SIG-M5 (cell line): ENCODE results near the gene LAMB1.
"Not testable (repeated sequence)": the region's sequence is repeated elsewhere in the genome, so short reads cannot be mapped to it uniquely, and the experiment has no call there.

Experiments used
- DNase-seq: peaks from one replicate; lab custom pipeline; 2025; lab: John Stamatoyannopoulos, UW

Gene LAMB1

GRCh38 chr7:107946451-107946850, 56.5 kb downstream of the LAMB1 start:
- DNase-seq = no peak

GRCh38 chr7:107945332-107945731, 57.6 kb downstream of the LAMB1 start:
- DNase-seq = no peak

DNA sequence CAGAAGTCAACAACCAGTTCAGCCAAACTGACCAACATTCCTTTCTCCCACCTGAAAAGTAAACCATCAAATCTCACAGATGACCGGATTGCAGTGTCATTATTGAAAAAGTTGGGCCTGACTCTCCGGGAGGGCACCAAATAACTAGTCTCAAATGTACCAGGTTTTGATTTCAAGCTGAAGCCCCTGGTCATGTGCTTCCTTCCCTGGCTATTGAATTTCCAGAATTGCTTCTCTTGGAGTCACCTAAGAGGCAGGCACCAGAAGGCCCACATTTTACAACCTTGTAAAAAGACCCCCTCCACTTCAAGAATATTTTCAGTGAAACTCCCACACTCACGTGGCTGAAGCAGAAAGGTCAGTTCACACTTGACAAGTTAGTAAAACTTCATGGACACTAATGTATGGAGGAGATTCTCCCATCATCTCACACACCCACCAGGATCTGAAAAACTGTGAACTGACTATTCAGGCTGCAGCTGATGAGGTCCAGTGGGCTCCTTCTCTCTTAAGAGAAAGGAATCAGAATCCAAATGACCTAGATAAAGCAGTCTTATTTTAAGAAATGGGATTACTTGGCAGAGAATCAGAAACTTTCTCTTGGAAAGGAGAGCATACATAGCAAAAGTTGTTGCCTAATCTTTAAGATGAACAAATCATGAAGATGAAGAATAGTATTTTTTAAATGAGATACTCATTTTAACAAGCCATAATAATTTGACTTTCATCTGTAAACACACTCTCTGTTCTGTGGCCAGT, 58.4 kb downstream of the LAMB1 start:
- no peak for DNase-seq

DNA sequence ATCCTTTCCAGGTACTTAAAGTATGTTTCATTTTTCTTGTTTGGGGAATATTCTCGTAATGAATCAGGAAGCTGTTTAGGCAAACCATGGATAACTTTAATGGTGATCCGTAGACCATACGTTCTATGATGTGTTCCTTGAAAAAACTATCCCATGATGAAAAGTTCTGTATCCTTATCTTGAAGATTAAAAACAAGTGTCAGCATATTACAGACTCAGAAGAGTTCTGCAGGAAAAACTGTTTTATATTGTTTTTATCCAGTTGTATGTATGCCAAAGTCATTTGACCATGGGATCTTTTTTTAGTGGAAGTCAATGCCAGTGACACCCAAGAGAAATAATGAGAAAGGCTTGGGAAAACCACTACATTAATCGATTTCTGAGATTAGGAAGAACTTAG, 59.9 kb downstream of the LAMB1 start:
- no peak for DNase-seq

GRCh38 chr7:107940951-107941350, 62.0 kb downstream of the LAMB1 start:
- DNase-seq = no peak

DNA sequence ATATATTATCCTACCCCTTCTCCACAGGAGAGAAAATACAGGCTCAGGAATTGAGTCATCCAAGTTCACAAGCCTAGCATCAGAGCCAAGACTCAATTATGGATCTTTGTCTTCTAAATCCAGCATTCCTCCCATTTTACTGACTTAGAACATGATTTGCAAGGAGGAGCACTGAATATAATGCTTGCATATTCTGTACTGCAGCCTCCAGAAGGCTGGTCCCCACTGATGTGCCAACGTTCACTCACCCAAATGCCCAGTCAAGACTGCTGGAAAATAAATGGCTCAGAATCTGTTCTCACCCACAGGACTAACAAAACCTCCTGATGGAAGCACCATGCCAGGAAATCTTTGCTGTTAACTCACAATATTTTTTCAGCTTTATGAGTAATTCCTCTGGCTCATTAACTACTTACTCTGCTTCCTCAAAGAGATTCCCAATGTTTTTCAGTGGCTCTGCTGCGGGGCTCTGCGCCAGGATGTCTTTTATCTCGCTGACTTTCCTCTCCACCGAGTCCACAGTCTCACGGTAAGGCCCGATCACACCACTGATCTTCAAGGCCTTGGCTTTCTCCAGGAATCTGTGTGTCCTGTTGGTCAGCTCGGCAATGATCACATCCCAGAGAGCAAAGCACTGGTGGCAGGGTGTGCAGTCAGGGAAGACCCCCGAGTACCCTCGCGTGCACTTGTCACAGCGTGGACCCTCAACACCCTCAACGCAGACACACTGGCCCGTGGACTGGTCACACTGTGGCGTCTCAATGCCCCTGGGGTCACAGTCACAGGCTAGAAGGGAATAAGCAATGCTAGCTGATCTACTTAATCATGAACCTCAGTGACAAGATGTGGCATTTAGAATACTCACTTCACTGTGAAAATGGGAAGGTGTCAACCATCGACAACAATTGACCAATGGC, 63.1 kb downstream of the LAMB1 start:
- DNase-seq = no peak

DNA sequence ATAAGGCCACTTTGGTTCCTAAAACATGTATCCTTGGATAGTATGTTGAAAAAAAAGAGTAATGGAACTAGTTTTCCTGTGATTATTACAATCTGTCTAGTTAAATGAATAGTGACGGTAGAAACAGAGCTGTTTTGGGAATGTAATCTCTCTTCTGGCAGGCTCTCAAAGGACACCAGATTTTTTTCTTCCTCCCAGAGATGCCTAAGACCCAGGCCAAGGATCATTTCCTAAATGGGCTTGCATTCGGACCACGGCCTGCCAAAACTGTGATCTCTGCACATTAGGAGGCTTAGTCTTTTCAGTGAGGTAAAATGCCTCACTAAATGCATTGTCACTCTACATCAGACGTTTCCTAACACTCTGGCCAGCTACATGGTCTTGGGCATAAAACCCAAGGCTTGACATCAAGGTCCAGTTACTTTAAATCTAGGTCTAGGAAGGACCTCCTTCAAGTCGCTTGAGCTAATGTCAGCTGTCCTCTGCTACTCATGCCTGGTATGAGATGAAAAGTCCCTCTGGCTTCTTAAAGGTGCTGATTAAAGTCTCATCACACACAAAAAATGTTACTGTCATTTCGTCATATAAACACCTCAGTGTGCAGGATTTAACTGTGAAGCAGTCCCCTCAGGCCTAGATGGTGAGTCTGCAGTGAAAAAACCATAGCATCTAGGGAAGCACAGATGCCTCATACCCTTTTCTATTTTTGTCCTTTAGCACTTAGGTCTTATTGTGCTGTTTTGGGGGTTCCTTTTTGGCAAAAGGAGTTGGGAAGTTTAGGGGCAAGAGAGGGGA, 64.3 kb downstream of the LAMB1 start:
- DNase-seq = no peak

DNA sequence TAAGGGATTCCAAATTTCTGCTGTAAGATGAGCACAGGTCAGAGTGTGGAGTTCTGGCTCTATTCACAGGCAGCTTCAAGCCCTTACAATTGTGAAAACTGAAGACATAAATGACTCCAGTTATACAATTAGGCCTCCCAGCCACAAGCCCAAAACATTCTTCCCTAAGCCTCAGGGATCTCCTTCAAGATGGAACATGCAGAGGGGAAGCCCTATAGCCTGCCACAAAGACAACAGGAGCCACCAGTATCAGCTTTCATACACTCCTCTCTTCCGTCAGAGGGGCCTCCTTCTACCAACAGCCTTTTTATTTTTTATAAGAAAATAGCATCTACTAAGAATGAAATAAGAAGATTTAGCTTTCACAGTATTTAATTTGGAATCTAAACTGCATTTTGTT, 65.4 kb downstream of the LAMB1 start:
- no peak for DNase-seq

DNA sequence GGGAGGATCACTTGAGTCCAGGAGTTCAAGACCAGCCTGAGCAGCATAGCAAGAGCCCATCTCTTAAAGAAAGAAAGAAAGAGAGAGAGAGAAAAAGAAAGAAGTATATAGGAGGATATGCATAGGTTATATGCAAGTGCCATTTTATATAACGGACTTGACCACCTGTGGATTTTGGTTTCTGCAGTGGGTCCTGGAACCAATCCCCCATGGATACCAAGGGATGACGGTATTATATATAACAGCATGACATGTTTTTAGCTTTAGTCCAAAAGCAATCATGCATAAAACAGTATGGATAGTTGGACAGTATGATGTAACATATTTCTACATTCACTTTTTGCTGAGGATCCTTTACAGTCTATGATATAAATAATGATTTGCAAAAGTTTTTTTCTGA, 66.6 kb downstream of the LAMB1 start:
- DNase-seq = no peak

DNA sequence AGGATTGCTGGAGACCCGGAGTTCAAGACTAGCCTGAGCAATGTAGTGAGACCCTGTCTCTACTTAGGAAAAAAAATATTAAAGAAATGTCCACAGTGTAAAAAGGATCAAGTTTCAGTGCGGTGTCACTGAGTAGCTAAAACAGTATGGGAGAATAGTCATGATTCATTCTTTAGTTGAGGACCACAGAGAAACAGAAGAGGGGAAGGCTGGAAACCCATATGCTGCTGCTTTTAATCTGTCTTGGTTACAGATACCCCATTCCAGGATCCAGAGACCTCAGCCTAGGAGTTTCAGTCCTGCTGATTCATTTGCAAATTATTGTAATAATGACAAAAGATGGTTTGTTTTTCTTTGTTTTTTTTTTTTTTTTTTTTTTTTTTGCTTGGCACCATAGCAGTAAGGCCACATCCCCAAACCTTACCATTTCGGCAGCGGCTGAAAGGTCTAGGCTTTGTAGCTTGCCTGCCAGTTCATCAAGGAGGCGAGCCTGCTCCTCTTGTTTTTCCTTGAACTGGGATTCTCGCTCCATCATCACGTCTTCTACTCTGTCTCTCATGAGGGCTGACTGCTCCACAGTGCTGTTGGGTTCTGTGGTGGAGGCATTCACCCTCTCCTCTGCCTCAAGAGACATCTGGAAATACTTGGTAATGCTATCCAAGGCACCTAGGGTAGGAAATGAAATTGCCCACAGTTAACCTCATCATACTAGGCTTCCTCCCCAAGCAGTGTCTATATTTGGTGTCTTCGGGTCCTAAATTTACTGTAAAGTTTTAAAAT, 67.8 kb downstream of the LAMB1 start:
- DNase-seq = no peak

DNA sequence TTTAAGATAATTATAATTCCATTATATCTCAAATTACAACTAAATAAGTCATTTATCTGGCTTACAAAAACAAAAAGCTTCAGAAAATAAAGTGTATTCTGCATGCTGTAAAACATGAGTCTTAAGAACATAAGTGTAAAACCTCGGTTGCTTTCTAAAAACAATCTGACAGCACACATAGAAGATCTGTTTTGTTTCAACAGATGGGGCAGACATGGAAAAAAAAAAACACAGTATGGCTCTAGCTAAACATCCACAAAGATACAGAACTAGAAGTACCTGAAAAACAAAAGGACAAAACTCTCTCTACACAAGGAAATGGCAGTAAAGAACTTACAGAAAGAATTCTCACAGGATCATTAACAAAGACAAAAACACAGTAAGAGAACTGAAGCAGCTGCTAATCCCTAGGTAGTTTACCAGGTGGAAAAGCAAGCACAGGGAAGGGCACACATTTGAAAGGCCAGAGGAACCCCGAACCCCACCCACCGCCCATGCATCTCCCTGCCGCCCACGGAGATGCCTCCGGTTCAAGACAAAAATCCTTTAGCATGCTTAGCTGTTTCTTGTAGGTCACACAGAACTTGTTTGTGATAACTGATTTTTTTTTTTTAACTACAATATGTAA, 69.5 kb downstream of the LAMB1 start:
- no peak for DNase-seq

GRCh38 chr7:107932805-107933204, 70.2 kb downstream of the LAMB1 start:
- DNase-seq = no peak

DNA sequence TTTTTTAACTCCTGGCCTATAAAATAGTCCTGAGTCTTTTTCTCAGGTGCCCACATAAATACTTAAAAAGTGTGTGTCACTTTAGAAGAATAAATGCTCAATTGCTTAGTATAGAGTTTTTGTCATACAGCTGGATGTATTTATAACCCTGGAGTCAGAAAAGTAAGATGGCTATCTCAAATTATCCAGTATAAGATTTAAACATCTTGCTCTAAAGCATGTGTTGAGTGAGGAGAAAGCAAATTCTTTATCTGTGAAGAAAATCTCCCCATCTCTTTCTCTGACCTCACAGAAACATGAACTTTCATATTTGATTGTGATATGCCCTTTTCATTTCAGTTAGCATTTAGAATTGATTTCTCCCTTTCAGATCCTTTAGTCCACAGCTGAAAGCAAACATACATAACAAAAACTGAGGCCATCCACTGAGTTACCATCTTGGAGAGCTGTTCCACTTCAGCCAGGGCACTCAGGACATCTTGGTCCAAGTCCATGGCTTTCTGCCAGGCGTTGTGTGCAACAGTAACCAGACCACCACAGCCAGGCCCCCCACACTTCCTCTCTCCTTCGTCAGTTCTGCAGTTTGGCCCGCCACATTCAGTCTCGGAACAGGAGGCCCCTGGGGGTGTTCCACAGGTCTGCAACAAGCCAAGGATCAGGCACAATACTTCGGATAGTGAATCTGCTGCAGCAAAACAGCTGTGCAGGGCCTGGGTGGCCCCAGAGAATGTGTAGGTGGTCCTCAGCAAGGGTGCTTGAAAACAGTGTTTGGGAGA, 71.0 kb downstream of the LAMB1 start:
- no peak for DNase-seq

GRCh38 chr7:107926481-107926880, 76.5 kb downstream of the LAMB1 start:
- no peak for DNase-seq

GRCh38 chr7:107924841-107925504, 78.0 kb downstream of the LAMB1 start:
- DNase-seq = no peak

DNA sequence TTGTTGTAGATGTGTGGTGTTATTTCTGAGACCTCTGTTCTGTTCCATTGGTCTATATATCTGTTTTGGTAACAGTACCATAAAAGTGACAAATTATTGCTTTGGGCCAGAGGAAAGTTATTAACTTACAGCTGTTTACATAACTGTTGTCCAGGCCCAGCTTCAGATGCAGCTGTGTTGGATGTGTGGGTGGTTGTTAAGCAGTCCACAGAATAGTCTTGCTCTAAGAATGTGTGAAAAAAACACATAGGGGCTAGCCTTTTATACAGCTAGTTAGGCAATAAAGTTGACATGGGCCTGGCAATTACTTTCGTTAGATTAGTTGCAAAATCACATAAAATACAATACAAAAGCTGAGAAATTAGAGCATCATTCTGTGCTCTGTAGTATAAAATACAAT, 80.1 kb downstream of the LAMB1 start:
- DNase-seq = no peak

GRCh38 chr7:107921826-107922225, 81.1 kb downstream of the LAMB1 start:
- DNase-seq = not testable (repeated sequence)

DNA sequence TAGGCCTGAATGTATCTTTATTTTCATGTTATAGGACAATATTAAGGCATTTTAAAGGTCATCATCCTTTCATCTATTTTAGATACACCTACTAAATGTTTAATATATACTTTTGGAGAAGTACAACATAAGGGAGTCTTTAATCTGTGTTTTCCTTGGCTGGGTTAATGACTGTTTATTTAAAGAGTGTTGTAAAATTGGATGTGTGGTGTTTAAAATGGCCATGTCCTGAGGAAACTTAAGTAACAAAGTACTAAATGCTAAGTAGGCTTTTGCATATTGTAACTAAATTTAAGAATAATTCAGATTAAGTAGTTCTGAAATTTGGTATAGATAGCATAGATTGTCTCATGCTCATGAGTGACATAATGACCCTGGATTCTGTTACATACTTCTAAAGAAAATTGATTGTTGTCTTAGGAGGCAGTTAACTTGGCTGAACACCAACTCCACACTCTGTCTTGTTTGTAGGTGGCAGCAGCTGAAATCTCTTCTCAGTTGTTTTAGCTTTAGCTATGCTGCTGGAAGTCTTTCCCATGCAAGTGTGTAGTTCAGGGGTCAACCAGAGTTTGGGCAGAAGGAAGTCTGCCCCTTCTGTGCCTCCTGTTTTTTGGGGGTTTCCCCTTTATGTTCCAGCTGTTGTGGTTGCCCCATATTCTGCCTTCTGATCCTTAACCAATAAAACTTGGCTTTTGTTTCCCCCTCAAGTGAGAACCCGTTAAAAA, 82.8 kb downstream of the LAMB1 start:
- DNase-seq = no peak

GRCh38 chr7:107918948-107919347, 84.0 kb downstream of the LAMB1 start:
- DNase-seq = no peak
